SH-SY5Y (cell line): ENCODE measurements around the gene PCNX2.

ENCODE experiments used
- GATA2 ChIP-seq: IDR thresholded peaks from 2 replicates; pipeline ENCODE4 v1.6.1; 2011; ENCODE audit warnings: mild to moderate bottlenecking, low read depth, low read length
- GATA3 ChIP-seq: IDR thresholded peaks from 2 replicates; pipeline ENCODE4 v1.6.1; 2011; ENCODE audit warnings: low read depth, mild to moderate bottlenecking, low read length, moderate library complexity

- TF ChIP-seq GATA2 (no peak), GATA3 (no peak)
Observed at GRCh38 chr1:233294913-233295236, 650 bp downstream of the PCNX2 start.
